Kidney (tissue), 14 donors: ENCODE results near the gene ICE2. TPM values are rescaled to one million over a fixed set of nuclear protein-coding genes. Genes with fewer than 3 reads are reported as not detected.
"Not testable (repeated sequence)": the region's sequence is repeated elsewhere in the genome, so short reads cannot be mapped to it uniquely, and the experiment has no call there.

Experiments used
- DNase-seq, 5 donors: peaks; one replicate each; pipeline ENCODE4 v3.0.0-alpha.2; 2013 to 2020
- FAIRE-seq: peaks from 2 replicates; lab custom pipeline; 2012; peaks lifted over from hg19 to GRCh38; lab: Jason Lieb, UNC
- H3K27ac ChIP-seq, 2 donors: one replicate each; pipeline ENCODE4 v1.7.0; 2013; ENCODE audit warnings: low read depth in 2 of 2, low read length in 2 of 2, inconsistent platforms in 1 of 2
- H3K27me3 ChIP-seq: one replicate; pipeline ENCODE4 v1.7.1; 2013; ENCODE audit warnings: low read length, inconsistent platforms; ENCODE audit not compliant: control insufficient read depth, insufficient read depth
- H3K36me3 ChIP-seq, 3 donors: one replicate each; pipeline versions ENCODE4 v1.7.0 to v1.7.1; 2013; ENCODE audit warnings: low read length in 3 of 3, control low read depth in 1 of 3, inconsistent platforms in 1 of 3; ENCODE audit not compliant: insufficient read depth in 3 of 3, control insufficient read depth in 2 of 3
- H3K4me1 ChIP-seq, 3 donors: one replicate each; pipeline versions ENCODE4 v1.7.0 to v1.7.1; 2013; ENCODE audit warnings: low read length in 3 of 3, inconsistent platforms in 1 of 3, low read depth in 1 of 3; ENCODE audit not compliant: control insufficient read depth in 2 of 3, insufficient read depth in 2 of 3
- H3K4me3 ChIP-seq, 3 donors: one replicate each; pipeline versions ENCODE4 v1.7.0 to v1.8.1; 2013; ENCODE audit warnings: low read length in 3 of 3, control low read depth in 1 of 3, inconsistent platforms in 1 of 3
- H3K9ac ChIP-seq, 3 donors: one replicate each; pipeline versions ENCODE4 v1.7.0 to v1.7.1; 2013; ENCODE audit warnings: low read length in 3 of 3, control low read depth in 1 of 3, inconsistent platforms in 1 of 3
- H3K9me3 ChIP-seq, 3 donors: one replicate each; pipeline versions ENCODE4 v1.7.0 to v1.7.1; 2013; ENCODE audit warnings: low read length in 3 of 3, control low read depth in 1 of 3, inconsistent platforms in 1 of 3; ENCODE audit not compliant: control insufficient read depth in 2 of 3, insufficient read depth in 1 of 3
- CTCF ChIP-seq: IDR thresholded peaks from 3 replicates; pipeline ENCODE4 v1.5.1; 2012; ENCODE audit warnings: mild to moderate bottlenecking, moderate library complexity, borderline replicate concordance; ENCODE audit not compliant: insufficient read depth; ENCODE audit errors: extremely low read depth
- intact Hi-C: fragments of 100-400 bp; cut with DNase I; formaldehyde crosslinking; loops from one replicate; pipeline ENCODE4 v1.11.1; 2022
- polyA plus RNA-seq: library from polyadenylated mRNA; stranded (reverse); fragments of 350-450 nt; fragmentation: Illumina TruSeq; extraction: RNeasy Lipid Tissue Mini Kit (QIAGEN cat#74804); gene quantifications from one replicate; pipeline ENCODE4 v1.2.3, GENCODE V29; 2014; ENCODE audit warnings: low read depth, low replicate concordance; ENCODE audit not compliant: insufficient read depth
- total RNA-seq: library from RNA; stranded (reverse); fragmentation: NEBNext Ultra II Directional; extraction: Animal tissue kit (Norgen Biotek cat#: 25700); gene quantifications from one replicate; pipeline ENCODE4 v1.2.1, GENCODE V29; 2021
- donor health status: control.
- donor health status: control.
- donor health status: control.
- donor health status: control.
- donor health status: control.
- donor health status: DM: yes; HTN: yes; CAD: no.
- donor health status: Normal renal cell carcinoma (clear cell type).

The ICE2 gene
- total and polyA plus RNA-seq, 2 donors from 2014 or later, result 16.4 to 61.4 TPM

- Histone ChIP-seq H3K27me3 (no peaks in the 10 kb centered on the region), H3K36me3 (no peaks in the 10 kb centered on the region), H3K4me3 (no peak overlapping the region), H3K9me3 (no peaks in the 10 kb centered on the region), H3K4me1 (peaks cover 0 to 3% (median 2%) of the 10 kb centered on the region in 3 donors), H3K9ac (no peak overlapping the region), H3K27ac (no peak overlapping the region)
- no peak for TF ChIP-seq CTCF
- DNase-seq (no peak), FAIRE-seq (no peak)
- intact Hi-C loops, result no loop called here
These were observed 73.5 kb downstream of the ICE2 start for GRCh38 chr15:60405399-60405798.

- DNase-seq, H3K4me3 ChIP-seq, H3K36me3 ChIP-seq, H3K4me1 ChIP-seq, H3K27me3 ChIP-seq, H3K9ac ChIP-seq, FAIRE-seq, H3K27ac ChIP-seq, intact Hi-C loops, H3K9me3 ChIP-seq: not testable (repeated sequence)
These were observed 74.6 kb downstream of the ICE2 start for GRCh38 chr15:60404351-60404750.

GRCh38 chr15:60400944-60401343, 78.0 kb downstream of the ICE2 start:
- H3K9me3 ChIP-seq, result no peaks in the 10 kb centered on the region
- H3K36me3 ChIP-seq, result no peaks in the 10 kb centered on the region
- H3K9ac ChIP-seq, result no peak overlapping the region
- peaks cover 2 to 7% (median 6%) of the 10 kb centered on the region in 3 donors for H3K4me1 ChIP-seq
- H3K4me3 ChIP-seq, result no peak overlapping the region
- no peak for DNase-seq
- no peaks in the 10 kb centered on the region for H3K27me3 ChIP-seq
- intact Hi-C loops, result no loop called here
- no peak overlapping the region for H3K27ac ChIP-seq
- no peak for TF ChIP-seq CTCF
- FAIRE-seq, result no peak

GRCh38 chr15:60399931-60400330, 79.0 kb downstream of the ICE2 start:
- FAIRE-seq (no peak), DNase-seq (no peak)
- TF ChIP-seq CTCF, result no peak
- no peak overlapping the region for H3K4me3 ChIP-seq
- intact Hi-C loops, result no loop called here
- H3K27me3 ChIP-seq, result no peaks in the 10 kb centered on the region
- H3K9ac ChIP-seq, result no peak overlapping the region
- H3K27ac ChIP-seq, result no peak overlapping the region
- H3K36me3 ChIP-seq, result peaks cover 0 to 2% (median 0%) of the 10 kb centered on the region in 3 donors
- H3K4me1 ChIP-seq, result peaks cover 6 to 11% (median 6%) of the 10 kb centered on the region in 3 donors
- H3K9me3 ChIP-seq, result no peaks in the 10 kb centered on the region
